NCI-H1105 treated with DMSO at 0.1 percent for 48 hours (cell line): ENCODE data around the gene BCL7A.
"Not testable (repeated sequence)": the region's sequence is repeated elsewhere in the genome, so short reads cannot be mapped to it uniquely, and the experiment has no call there.

Experiments used
- DNase-seq: peaks from one replicate; lab custom pipeline; 2025; lab: John Stamatoyannopoulos, UW

Gene BCL7A

DNA sequence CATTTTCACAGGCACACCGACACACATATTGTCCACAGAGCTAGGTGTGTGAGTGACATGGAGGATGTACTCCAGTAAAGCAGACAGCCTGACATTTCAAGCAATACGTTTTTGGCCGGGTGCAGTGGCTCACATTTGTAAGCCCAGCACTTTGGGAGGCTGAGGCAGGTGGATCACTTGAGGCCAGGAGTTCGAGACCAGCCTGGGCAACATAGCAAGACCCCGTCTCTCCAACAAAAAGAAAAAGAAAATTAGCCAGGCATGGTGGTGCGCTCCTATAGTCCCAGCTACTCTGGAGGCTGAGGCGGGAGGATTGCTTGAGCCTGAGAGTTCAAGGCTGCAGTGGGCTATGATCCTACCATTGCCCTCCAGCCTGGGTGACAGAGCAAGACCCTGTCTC, 34.7 kb downstream of the BCL7A start:
- DNase-seq = not testable (repeated sequence)

DNA sequence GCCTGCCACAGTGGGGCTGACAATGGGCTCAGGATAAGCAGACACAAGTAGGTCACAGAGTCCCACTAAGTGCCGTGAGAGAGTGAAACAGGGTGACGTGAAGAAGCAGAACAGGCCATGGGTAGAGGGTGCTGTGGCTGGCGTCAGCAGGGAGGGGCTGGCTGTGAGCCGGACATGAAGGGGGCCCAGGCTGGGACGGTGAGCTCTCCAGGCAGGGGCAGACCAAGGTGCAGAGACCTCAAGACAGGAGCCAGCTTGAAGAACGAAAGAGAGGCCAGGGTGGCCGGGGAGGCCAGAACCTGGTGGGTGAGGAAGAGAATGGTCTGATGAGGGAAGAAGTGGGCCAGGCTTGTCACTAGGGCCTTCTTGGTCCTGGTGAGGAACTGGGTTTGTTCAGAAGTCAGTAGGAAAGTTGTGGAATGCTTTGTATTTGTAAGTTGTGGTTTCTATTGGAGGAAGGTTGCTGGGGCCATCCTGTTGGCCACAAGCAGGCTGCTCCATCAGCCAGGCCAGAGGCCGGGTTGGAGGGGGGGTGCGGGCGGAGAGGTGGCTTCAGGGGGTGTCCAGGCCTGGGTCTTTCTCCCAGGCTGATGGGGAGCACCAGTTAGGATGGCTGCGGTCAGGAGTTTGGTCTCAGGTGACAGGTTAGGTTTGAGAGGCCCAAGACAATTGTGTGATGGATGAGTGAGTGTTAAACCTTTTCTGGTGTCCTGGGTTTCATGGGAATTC, 35.5 kb downstream of the BCL7A start:
- DNase-seq = no peak

DNA sequence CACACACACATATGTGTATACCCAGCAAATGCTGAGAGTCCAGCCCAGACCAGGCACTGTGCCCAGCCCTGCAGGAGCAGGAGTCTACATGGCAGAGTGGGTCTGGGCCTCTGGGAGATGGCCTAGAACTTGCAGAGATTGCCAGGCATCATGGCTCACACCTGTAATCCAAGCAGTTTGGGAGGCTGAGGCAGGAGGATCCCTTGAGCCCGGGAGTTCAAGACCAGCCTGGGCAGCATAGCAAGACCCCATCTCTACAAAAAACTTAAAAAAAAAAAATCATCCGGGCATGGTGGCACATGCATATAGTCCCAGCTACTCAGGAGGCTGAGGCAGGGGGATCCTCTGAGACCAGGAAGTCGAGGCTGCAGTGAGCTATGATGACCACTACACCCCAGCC, 36.1 kb downstream of the BCL7A start:
- no peak for DNase-seq

DNA sequence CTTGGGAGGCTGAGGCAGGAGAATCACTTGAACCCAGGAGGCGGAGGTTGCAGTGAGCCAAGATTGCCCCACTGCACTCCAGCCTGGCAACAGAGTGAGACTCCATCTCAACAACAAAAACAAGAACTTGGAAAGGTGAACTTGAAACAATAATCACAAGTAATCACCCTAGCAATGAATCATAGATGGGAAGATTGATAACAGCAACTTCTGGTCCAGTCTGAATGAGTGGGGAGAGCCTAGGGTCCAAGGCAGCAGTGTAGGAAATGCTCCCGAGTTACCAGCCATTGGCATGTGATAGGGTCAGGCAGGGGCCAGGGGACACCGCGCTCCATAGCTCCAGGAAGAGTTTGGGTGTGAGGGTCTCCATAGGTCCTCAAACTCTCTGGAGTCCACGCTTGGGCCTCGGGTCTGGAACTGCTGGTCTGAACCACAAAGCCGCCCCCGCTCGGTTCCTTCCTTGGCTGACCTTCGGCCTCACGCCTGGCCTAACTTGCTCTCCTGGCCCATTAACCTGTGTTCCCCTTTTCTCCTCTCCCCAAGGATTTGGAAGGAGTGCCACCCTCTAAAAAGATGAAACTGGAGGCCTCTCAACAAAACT, 37.0 kb downstream of the BCL7A start:
- no peak for DNase-seq

DNA sequence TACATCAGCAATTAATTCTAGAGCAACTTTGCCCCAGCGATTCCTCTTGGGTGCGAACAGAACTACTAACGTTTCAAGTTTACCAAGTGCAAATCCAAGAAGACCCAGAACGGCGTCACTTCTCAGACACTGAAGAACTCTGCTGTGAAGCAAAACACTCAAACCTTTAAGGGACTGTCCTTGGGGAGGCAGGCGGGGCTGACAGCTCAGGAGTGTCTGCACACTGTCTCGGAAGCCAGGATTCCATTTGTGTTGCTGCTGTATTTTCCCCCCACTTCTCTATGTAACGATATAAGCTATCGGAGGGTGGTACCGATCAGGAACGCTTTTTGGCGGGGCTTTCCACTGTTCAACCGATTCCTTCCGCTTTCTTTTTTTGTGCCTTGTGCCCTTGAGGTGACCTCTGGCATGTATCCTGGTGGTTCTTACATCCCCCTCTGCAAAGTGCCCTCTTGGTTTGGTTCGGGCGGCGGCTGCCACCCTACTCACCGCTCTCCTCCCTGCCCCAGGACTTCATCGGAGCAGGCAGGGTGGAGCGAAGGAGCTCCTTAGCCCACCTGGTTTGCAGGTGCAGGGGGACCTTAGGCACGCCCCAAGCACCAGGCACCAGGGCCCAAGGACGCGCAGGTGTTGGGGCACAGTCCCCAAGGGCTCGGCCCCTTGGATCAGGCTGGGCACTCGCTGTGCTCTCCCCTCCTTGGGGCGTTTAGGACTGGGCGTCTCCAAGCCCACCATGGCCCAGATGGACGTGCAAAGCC, 37.7 kb downstream of the BCL7A start:
- DNase-seq = no peak

DNA sequence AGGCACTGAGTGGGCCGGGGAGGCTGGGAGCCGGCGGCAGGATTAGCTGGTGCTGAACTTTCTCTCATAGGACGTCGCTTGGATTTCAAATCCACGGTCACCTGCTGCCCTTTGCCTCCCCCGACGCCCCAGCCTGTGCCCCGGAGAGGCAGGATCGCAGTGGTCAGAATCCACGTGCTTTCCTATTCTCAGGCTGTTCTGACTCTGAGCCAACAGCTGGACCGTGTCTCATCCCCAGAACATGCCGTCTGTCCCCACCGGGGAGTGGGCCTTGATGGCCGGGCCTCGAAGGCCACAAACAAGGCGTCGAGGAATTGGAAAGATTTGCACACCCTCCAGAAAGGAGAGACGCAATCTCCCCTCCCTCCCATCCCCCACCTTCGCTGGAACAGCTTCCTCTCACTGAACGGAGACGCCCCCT, 38.4 kb downstream of the BCL7A start:
- DNase-seq = no peak

DNA sequence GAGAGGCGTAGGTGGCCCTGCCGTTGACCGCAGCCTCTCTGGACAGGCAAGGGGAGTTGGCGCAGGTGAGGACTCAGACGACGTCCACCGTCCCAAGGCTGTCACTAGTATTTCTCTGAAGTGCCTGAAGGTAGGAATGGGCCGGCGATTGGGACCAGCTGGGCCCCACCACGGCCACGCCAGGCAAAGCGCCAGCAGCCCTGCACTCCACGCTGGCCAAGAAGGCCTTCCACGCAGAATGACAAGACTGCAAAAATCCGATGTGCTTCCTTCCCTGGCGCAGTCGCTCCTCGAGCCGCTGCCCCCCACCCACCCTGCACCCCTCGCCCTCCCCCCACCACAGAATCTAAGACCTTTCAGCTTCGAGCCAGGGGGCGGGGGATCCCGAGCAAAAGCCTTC, 39.6 kb downstream of the BCL7A start:
- DNase-seq = no peak

DNA sequence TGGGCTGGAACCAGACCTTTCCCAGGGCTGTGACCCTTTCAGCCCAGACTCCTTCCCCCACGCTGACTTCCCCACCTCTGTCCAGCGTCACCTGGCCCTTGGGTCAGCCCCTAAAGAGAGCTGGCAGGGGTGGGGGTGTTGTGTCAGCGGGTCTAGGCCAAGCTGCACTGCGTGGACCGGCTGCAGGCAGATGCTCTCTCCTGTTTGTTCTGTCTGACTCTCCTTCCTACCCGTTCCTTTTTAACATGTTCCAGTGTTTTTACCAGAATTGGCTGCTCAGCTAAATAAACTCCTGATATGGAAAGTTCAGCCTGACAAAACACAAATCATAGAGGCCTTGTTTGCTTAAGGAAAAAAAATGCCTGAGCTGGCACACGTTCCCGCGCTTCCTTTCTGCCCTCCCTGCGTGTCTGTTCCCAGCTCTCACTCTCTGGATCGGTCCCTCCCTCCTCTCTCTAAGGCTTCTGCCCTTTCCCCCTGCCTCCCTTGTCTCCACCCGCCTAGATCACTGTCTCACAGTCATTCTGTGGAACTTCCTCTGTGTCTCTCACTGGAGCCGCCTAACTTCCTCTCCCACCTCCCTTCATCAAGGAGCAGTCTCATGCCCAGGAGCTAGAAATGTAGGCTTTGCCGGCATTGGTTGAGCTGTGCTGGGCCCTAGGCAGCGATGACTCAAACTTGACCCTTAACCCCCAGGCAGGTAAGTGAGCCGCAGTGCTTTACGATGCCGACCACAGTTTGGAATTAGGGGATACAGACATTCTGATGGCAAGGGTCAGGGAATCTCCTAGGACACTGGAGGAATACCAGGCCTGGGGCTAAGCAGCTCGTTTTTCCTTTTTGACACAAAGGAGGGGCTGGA, 41.4 kb downstream of the BCL7A start:
- no peak for DNase-seq

DNA sequence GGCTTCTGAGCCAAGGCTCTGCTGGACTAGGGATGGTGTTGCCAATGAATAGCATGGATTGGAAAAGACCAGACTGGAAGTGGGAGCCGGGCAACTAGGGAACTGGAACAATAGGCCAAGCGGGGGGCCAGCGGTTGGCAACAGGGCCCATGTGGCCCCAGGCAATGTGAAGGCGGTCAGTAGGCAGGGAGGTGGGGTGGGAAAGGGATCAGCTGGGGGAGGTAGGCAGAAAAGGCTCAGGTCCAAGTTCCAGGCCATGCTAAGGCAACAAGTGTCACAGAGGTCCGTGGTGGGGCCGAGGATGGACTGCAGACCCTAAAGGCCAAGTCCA, 42.0 kb downstream of the BCL7A start:
- DNase-seq = no peak

DNA sequence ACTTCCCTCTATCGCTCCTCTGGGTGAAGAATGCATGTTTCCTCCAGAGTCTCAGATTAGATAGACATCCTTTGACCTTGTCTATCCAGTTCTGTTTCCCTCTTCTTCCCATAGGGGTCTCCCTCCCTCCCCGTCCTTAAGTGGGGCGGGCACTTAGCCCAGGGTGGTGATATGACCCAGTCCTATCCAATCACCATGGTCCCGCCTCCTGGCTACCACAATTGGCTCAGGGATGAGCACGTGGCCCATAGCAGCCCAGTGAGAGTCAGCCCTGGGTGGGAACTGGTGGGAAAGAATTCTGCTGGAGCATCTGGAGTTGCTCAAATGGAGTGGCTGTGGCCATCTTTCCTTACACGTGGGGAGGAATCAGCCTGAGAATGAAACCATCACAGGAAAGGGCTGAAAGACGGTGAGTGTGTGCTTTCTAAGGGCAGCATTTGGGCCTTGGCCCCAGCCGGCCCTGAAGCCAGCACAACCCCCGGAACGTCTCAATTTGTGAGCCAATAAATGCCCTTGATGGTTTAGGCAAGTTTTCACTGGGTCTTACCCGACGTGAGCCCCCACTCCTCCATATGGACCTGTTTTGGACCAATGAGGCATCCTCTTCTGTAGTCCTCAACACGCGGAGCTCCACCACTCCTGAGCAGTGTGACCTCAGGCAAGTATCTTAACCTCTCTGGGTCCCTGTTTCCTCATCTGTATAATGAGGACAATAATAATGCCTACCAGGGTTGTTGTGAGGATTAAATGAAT, 42.5 kb downstream of the BCL7A start:
- DNase-seq = peak; percentile 71

DNA sequence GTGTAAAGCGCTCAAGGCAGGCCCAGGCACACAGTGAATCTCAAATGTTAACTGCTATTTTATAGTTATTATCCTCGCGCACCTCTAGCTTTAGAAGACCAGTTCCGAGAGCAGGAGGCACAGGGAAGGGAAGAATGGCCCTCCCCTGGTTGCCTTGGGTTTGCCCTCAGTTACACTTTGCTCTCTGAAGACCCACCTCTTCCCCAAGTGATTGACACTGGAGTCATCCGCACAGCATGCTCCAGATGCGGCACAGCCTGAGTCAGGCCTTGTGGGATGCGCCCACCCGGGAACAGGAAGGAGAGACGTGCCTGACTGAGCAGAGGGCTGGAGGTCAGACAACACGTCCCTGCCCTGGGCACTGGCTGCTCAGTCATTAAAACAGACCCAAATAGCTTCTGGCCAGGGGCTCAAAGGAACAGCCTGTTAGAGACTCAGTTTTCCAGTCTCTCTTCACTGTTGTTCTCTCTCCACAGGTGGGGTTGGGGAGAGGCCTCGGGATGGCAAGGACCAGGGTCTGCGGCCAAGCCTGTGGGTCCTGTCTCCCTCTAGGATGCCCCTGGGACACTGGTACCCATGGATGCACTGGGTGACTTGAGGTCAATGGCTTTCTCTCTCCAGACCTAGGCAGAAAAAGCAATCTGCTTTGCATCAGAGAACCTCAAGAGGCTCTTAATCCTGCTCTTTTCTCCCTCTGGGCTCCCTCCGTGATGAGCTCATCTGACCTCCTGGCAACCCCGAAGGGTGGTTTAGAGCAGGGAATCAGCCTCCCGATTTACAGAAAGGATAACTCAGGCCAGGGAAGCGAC, 43.3 kb downstream of the BCL7A start:
- DNase-seq = no peak

DNA sequence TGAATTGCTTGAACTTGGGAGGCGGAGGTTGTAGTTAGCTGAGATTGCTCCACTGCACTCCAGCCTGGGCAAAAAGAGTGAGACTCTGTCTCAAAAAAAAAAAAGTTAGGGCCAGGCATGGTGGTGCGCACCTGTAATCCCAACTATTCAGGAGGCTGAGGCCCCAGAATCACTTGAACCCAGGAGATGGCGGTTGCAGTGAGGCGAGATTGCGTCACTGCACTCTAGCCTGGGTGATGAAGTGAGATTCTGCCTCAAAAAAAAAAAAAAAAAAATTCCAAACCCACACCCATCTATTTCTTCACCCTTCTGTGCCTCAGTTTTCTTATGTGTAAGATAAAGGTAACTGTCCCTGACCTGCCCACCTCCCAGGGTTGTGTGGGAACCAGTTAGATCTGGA, 45.9 kb downstream of the BCL7A start:
- no peak for DNase-seq

DNA sequence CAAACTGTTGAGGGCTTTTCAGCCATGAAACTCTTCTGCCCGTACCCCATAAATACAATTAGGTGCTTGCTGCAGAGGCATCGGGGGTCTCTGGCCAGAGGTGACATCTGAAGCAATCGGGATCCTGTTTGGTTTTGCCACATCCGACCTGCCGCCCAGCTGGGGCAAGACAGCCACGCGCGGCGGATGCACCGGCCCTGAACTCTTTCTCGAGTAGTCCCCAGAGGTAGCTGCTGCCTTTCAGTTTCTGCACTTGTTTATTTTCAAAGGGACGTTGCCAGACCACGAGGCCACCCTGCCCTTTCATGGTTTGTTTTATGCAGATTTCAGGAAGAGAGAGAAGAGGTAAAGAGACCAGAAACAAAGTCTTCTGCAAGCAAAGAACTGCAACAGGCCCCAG, 46.3 kb downstream of the BCL7A start:
- no peak for DNase-seq

DNA sequence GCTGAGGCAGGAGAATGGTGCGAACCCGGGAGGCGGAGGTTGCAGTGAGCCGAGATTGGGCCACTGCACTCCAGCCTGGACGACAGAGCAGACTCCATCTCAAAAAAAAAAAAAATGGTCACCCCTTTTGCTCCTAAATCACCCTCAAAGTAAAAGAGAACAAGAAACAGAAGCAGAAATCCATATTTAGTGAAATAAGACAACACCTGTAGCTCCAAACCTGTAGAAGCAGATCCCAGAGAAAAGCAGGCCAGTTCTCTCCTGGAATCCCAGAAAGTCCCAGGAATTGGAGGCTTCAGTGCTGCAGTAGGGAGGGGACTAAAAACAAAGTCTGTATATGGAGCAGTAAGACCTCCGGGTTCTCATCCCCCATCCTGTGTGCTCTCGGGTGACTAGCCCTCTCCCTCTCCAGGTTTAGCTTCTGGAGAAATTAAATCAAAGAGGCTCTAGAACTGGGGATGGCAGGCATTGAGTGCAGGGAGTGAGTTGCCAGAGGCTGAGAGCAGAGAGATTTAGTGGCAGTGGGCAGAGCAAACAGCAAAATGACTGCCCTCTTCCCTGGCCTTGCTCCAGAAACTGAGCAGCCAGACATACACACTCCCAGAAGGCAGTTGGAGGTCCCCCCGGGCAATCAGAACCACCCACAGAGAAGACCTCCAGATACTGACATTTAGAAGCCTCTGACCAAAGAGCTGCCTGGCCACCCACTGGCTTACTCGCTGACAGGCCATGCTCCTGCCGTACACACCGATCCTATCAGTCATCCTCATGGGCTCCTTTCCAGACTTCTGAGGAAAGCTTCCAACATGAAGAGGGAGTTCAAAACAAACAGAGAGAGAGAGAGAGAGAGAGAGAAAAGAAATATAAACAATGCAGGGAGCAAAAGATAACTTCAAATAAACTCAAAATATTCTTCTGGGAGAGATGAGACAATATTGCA, 50.6 kb downstream of the BCL7A start:
- DNase-seq = peak; percentile 18

DNA sequence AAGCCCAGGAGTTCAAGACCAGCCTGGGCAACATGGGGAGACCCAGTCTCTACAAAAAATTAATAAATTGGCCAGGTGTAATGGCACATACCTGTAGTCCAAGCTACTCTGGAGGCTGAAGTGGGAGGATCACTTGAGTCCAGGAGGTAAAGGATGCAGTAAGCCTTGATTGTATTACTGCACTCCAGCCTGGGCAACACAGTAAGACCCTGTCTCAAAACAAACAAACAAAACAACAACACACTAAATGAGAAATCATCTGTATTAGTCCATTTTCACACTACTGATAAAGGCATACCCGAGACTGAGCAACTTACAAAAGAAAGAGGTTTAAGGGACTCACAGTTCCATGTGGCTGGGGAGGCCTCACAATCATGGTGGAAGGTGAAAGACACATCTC, 52.1 kb downstream of the BCL7A start:
- no peak for DNase-seq

DNA sequence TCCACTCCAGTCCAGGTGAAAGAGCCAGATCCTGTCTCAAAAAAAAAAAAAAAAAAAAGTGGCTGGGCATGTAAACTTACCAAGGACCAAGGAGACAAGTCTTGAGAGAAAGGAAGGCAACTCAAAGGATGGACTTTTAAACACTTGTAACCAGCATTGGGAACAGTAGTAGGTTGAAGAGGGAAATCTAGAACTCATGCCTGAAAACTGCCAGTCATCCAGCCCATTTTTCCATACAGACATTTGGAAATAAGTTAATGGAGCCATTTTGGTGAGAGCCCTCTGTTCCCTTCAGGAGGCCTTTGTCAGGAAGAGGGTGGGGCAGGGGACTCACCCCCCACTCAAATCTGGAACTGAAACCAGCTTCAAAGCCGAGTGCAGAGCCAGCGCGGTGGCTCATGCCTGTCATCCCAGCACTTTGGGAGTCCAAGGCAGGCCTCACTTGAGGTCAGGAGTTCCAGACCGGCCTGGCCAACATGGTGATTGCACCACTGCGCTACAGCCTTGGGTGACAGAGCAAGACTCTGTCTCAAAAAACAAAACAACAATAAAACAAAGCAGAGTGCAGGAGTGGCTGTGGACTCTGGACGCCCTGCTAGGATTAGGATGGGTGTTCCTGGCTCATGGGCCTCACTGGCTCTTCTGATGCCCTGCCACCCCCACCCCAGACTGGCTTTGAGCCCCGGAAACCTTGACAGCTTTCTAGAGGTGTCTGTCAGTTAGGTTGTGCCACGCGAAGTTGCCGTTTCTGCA, 55.2 kb downstream of the BCL7A start:
- no peak for DNase-seq

DNA sequence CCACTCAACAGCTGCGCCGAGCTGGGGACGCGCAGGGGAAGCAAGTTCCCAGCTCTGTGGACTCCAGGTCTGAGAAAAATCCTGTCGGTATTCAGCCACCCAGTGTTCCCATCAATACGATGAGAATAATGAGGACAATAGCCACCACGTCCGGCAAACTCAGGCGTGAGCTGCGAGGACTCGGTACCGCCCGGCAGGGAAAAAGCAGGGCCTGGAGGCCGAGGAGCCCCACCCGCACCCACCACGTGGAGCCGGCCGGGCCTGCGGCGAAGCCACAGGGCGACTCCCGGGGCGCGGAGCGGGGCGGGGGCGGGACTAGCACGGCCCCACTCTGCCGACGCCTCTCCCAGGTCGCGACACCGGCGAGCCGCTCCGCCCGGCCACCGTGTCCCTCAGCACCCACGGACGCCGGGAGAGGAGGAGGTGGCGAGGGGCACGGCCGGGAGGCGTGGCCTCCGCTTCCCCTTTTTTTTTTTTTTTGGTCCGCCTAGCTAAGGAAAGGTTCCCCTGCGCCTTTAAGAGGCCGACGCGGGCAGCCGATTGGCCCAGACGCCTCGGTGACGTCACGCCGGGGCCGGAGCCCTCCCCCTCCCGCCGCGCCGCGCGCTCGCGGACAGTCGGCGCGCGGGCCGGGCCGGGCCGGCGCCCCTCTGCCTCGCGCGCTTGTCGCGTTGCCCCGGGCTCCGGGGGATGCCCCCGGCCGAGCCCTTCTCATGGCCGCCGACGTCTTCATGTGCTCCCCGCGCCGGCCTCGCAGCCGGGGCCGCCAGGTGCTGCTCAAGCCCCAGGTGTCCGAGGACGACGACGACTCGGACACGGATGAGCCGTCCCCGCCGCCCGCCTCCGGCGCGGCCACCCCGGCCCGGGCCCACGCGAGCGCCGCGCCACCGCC, 56.7 kb downstream of the BCL7A start, which contains the start of gene MLXIP:
TSS of gene MLXIP (plus strand) at position 616 of the 892 bp plus-strand sequence. CDS start at position 714, 98 bp downstream.
- peak; percentile 85 for DNase-seq

DNA sequence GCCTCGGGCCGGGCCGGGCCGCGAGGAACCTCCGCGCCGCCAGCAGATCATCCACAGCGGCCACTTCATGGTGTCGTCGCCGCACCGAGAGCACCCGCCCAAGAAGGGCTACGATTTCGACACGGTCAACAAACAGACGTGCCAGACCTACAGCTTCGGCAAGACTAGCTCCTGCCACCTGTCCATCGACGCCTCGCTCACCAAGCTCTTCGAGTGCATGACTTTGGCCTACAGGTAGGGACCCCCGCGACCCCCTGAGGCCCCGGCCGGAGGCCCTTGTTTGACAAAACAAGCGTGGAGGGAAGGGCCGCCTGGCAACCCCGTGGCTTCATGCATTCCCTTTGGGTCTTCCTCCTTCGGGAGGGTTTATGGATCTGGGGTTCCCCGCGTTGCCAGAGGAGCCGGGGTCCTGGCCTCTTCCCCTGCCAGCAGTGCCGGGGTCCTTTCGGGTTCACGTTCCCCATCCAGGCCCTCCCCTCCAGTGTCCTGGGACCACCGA, 57.4 kb downstream of the BCL7A start:
- peak; percentile 30 for DNase-seq
